ENCODE results near the gene COMMD7.

COMMD7 gene

GRCh38 chr20:32743237-32744112 is at the start of gene COMMD7:
Gene COMMD7 (minus strand): TSS chr20:32743467. CDS start chr20:32743391, 76 bp downstream.
- no peak for DNase-seq

GRCh38 chr20:32792731-32793458 is 49.6 kb upstream of the COMMD7 start:
- DNase-seq, result no peak

- no peak for DNase-seq
Observed at GRCh38 chr20:32792316-32792715, 49.0 kb upstream of the COMMD7 start.

GRCh38 chr20:32790751-32791057 is 47.4 kb upstream of the COMMD7 start:
- no peak for DNase-seq

GRCh38 chr20:32789896-32790750 is 46.9 kb upstream of the COMMD7 start:
- DNase-seq, result no peak

GRCh38 chr20:32787168-32787567 is 43.9 kb upstream of the COMMD7 start:
- DNase-seq, result no peak

- DNase-seq, result no peak
Observed at GRCh38 chr20:32786059-32786760, 42.9 kb upstream of the COMMD7 start.

GRCh38 chr20:32784369-32785080 is 41.3 kb upstream of the COMMD7 start:
- DNase-seq, result no peak

GRCh38 chr20:32780749-32781655 is 37.7 kb upstream of the COMMD7 start:
- DNase-seq, result no peak

GRCh38 chr20:32780278-32780677 is 37.0 kb upstream of the COMMD7 start:
- DNase-seq, result no peak

- DNase-seq, result no peak
Observed at GRCh38 chr20:32779500-32780211, 36.4 kb upstream of the COMMD7 start.

- DNase-seq, result no peak
Observed at GRCh38 chr20:32777177-32777956, 34.1 kb upstream of the COMMD7 start.

GRCh38 chr20:32775336-32775991 is 32.2 kb upstream of the COMMD7 start:
- DNase-seq, result no peak

- no peak for DNase-seq
Observed at GRCh38 chr20:32773855-32774254, 30.6 kb upstream of the COMMD7 start.

- DNase-seq, result no peak
Observed at GRCh38 chr20:32773223-32773622, 30.0 kb upstream of the COMMD7 start.

GRCh38 chr20:32772046-32772445 is 28.8 kb upstream of the COMMD7 start:
- no peak for DNase-seq

GRCh38 chr20:32767418-32768198 is 24.3 kb upstream of the COMMD7 start:
- DNase-seq, result no peak

Measured in NCI-H524 treated with DMSO at 0.1 percent for 48 hours (cell line).